WTC11 (cell line): Measurements from ENCODE around the gene ARHGEF19. TPM values are rescaled to one million over a fixed set of nuclear protein-coding genes. Genes with fewer than 3 reads are reported as not detected.

Experiments
- ATF2 ChIP-seq: sonication (generic); formaldehyde crosslinking; IDR thresholded peaks from 2 replicates; pipeline ENCODE4 v1.8.1; 2022; ENCODE audit warnings: low read depth, missing genetic modification reagents, borderline replicate concordance
- CDX4 ChIP-seq: fragments of 250-450 bp; sonication (Bioruptor Pico); IDR thresholded peaks from 2 replicates; pipeline ENCODE4 v1.9.0; 2021; ENCODE audit warnings: moderate library complexity, mild to moderate bottlenecking, inconsistent platforms, borderline replicate concordance
- E2F4 ChIP-seq: sonication (generic); formaldehyde crosslinking; IDR thresholded peaks from 2 replicates; pipeline ENCODE4 v1.8.1; 2022; ENCODE audit warnings: low read depth, mild to moderate bottlenecking, moderate library complexity, missing genetic modification reagents, borderline replicate concordance
- ELF4 ChIP-seq: sonication (generic); formaldehyde crosslinking; IDR thresholded peaks from 2 replicates; pipeline ENCODE4 v1.8.1; 2022; ENCODE audit warnings: low read depth, mild to moderate bottlenecking, moderate library complexity, missing genetic modification reagents
- ESRRA ChIP-seq: sonication (generic); formaldehyde crosslinking; IDR thresholded peaks from 2 replicates; pipeline ENCODE4 v1.8.1; 2022; ENCODE audit warnings: mild to moderate bottlenecking, missing genetic modification reagents, borderline replicate concordance
- FOXP1 ChIP-seq: sonication (generic); formaldehyde crosslinking; IDR thresholded peaks from 2 replicates; pipeline ENCODE4 v1.8.0; 2022; ENCODE audit warnings: missing genetic modification reagents, mild to moderate bottlenecking, moderate library complexity, borderline replicate concordance
- GTF2I ChIP-seq: fragments of 250-450 bp; sonication (Bioruptor Pico); conservative IDR thresholded peaks from 2 replicates; pipeline ENCODE4 v1.4.0; 2021; ENCODE audit warnings: mild to moderate bottlenecking
- HMGA2 ChIP-seq: fragments of 250-450 bp; sonication (Bioruptor Pico); IDR thresholded peaks from 2 replicates; pipeline ENCODE4 v1.4.0; 2021; ENCODE audit warnings: mild to moderate bottlenecking, moderate library complexity
- HMGXB4 ChIP-seq: sonication (generic); formaldehyde crosslinking; IDR thresholded peaks from 2 replicates; pipeline ENCODE4 v1.8.1; 2023; ENCODE audit warnings: mild to moderate bottlenecking, moderate library complexity, missing genetic modification reagents
- KAT7 ChIP-seq: sonication (generic); formaldehyde crosslinking; IDR thresholded peaks from 2 replicates; pipeline ENCODE4 v1.8.1; 2023; ENCODE audit warnings: missing genetic modification reagents, mild to moderate bottlenecking, borderline replicate concordance
- MXD4 ChIP-seq: fragments of 250-450 bp; sonication (Bioruptor Pico); IDR thresholded peaks from 2 replicates; pipeline ENCODE4 v1.8.0; 2021; ENCODE audit warnings: mild to moderate bottlenecking, moderate library complexity, borderline replicate concordance
- NFATC4 ChIP-seq: fragments of 250-450 bp; sonication (Bioruptor Pico); IDR thresholded peaks from 2 replicates; pipeline ENCODE4 v1.9.0; 2021; ENCODE audit warnings: mild to moderate bottlenecking
- NFE2L1 ChIP-seq: sonication (generic); formaldehyde crosslinking; IDR thresholded peaks from 2 replicates; pipeline ENCODE4 v1.8.1; 2023; ENCODE audit warnings: missing genetic modification reagents
- NR3C1 ChIP-seq: sonication (generic); formaldehyde crosslinking; conservative IDR thresholded peaks from 2 replicates; pipeline ENCODE4 v1.8.1; 2023; ENCODE audit warnings: low read depth, mild to moderate bottlenecking, missing genetic modification reagents
- PRRX2 ChIP-seq: fragments of 250-450 bp; sonication (Bioruptor Pico); IDR thresholded peaks from 2 replicates; pipeline ENCODE4 v1.8.0; 2021; ENCODE audit warnings: mild to moderate bottlenecking
- RELA ChIP-seq: sonication (generic); formaldehyde crosslinking; IDR thresholded peaks from 2 replicates; pipeline ENCODE4 v1.8.1; 2022; ENCODE audit warnings: missing genetic modification reagents, mild to moderate bottlenecking, borderline replicate concordance
- RORB ChIP-seq: fragments of 250-450 bp; sonication (Bioruptor Pico); IDR thresholded peaks from 2 replicates; pipeline ENCODE4 v1.9.0; 2021; ENCODE audit warnings: mild to moderate bottlenecking
- SP1 ChIP-seq: sonication (generic); formaldehyde crosslinking; conservative IDR thresholded peaks from 2 replicates; pipeline ENCODE4 v1.8.1; 2022; ENCODE audit warnings: missing genetic modification reagents
- ZNF219 ChIP-seq: sonication (generic); formaldehyde crosslinking; IDR thresholded peaks from 2 replicates; pipeline ENCODE4 v1.8.0; 2023; ENCODE audit warnings: missing genetic modification reagents, mild to moderate bottlenecking, borderline replicate concordance
- ZNF396 ChIP-seq: fragments of 250-450 bp; sonication (Bioruptor Pico); IDR thresholded peaks from 2 replicates; pipeline ENCODE4 v1.8.0; 2021; ENCODE audit warnings: mild to moderate bottlenecking, moderate library complexity, borderline replicate concordance
- ZNF512 ChIP-seq: sonication (generic); formaldehyde crosslinking; IDR thresholded peaks from 2 replicates; pipeline ENCODE4 v1.8.1; 2022; ENCODE audit warnings: missing genetic modification reagents, borderline replicate concordance
- total RNA-seq: library from RNA; stranded (reverse); gene quantifications from 3 replicates; pipeline ENCODE4 v1.2.3, GENCODE V29; 2021
- TF ChIP-seq, protein P1 (sequence below): sonication (generic); formaldehyde crosslinking; IDR thresholded peaks from 2 replicates; pipeline ENCODE4 v1.8.0; 2022; ENCODE audit warnings: mild to moderate bottlenecking, missing genetic modification reagents
- TF ChIP-seq, protein P2 (sequence below): fragments of 250-450 bp; sonication (Bioruptor Pico); IDR thresholded peaks from 2 replicates; pipeline ENCODE4 v1.9.0; 2021; ENCODE audit warnings: mild to moderate bottlenecking
- TF ChIP-seq, protein P3 (sequence below): fragments of 250-450 bp; sonication (Bioruptor Pico); conservative IDR thresholded peaks from 2 replicates; pipeline ENCODE4 v1.9.0; 2021; ENCODE audit warnings: mild to moderate bottlenecking
- TF ChIP-seq, protein P4 (sequence below): sonication (generic); formaldehyde crosslinking; conservative IDR thresholded peaks from 2 replicates; pipeline ENCODE4 v1.8.1; 2022; ENCODE audit warnings: mild to moderate bottlenecking, missing genetic modification reagents

Gene ARHGEF19
- total RNA-seq, 1 experiment from 2014 or later, result 53.1 TPM

DNA sequence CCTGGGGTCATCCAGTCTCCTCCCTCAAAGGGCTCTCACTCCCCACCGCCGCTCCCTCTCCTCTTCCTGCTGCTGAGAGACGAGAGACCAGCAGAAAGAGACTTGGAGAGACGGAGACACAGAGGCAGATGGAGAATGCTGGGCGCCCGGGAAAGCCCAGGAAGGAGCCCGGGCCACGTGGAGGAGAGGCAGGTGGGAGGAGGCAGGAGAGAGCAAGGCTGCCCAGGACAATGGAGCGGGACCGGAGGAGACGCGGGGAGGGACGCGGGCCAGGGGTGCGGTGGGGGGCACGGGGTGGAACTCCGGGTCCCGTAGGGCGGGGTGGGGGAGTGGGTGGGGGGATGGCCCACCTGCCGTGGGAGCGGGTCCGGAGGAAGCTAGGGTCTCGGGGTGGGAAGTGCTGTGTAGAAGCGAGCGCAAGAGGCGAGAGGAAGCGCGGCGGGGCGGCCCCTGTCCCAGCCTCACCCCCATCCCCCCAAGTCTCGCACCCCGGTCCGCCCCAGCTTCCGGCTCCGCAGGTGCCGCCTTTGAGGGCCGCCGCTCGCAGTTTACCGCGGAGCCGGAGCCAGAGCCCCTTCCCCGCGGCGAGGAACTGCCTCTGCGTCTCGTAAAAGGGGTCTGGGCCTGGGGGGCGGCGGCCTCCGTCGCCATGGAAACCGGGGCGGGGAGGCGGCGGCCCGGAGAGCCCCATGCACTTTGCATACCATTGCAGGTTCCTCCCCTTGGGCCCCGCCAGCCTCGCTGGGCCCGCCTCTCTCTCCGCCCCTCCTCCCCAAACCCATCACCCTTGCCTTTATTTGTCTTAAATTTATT, 44.9 kb downstream of the ARHGEF19 start (continued):
- TF ChIP-seq ZNF396 (no peak), NFE2L1 (CRISPR knock-in tag) (no peak), ESRRA (CRISPR knock-in tag) (no peak), ELF4 (CRISPR knock-in tag) (no peak), FOXP1 (CRISPR knock-in tag) (no peak), RELA (CRISPR knock-in tag) (no peak), HMGA2 (CRISPR knock-in tag) (no peak), RORB (no peak), NR3C1 (CRISPR knock-in tag) (no peak), PRRX2 (CRISPR knock-in tag) (no peak), KAT7 (CRISPR knock-in tag) (no peak), ZNF512 (CRISPR knock-in tag) (no peak), CDX4 (CRISPR knock-in tag) (no peak), GTF2I (CRISPR knock-in tag) (no peak), HMGXB4 (CRISPR knock-in tag) (0 out of 2 replicates have a peak, but pooled peaks have one; percentile 15), SP1 (peak; percentile 62; the same call in 1 of the 2 replicates), E2F4 (no peak), ATF2 (CRISPR knock-in tag) (no peak), MXD4 (no peak), NFATC4 (CRISPR knock-in tag) (no peak), ZNF219 (no peak)
- TF ChIP-seq, protein P1, sequence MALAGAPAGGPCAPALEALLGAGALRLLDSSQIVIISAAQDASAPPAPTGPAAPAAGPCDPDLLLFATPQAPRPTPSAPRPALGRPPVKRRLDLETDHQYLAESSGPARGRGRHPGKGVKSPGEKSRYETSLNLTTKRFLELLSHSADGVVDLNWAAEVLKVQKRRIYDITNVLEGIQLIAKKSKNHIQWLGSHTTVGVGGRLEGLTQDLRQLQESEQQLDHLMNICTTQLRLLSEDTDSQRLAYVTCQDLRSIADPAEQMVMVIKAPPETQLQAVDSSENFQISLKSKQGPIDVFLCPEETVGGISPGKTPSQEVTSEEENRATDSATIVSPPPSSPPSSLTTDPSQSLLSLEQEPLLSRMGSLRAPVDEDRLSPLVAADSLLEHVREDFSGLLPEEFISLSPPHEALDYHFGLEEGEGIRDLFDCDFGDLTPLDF (CRISPR knock-in tag), result no peak
- TF ChIP-seq, protein P2, sequence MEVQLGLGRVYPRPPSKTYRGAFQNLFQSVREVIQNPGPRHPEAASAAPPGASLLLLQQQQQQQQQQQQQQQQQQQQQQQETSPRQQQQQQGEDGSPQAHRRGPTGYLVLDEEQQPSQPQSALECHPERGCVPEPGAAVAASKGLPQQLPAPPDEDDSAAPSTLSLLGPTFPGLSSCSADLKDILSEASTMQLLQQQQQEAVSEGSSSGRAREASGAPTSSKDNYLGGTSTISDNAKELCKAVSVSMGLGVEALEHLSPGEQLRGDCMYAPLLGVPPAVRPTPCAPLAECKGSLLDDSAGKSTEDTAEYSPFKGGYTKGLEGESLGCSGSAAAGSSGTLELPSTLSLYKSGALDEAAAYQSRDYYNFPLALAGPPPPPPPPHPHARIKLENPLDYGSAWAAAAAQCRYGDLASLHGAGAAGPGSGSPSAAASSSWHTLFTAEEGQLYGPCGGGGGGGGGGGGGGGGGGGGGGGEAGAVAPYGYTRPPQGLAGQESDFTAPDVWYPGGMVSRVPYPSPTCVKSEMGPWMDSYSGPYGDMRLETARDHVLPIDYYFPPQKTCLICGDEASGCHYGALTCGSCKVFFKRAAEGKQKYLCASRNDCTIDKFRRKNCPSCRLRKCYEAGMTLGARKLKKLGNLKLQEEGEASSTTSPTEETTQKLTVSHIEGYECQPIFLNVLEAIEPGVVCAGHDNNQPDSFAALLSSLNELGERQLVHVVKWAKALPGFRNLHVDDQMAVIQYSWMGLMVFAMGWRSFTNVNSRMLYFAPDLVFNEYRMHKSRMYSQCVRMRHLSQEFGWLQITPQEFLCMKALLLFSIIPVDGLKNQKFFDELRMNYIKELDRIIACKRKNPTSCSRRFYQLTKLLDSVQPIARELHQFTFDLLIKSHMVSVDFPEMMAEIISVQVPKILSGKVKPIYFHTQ (CRISPR knock-in tag), result no peak
- TF ChIP-seq, protein P3, sequence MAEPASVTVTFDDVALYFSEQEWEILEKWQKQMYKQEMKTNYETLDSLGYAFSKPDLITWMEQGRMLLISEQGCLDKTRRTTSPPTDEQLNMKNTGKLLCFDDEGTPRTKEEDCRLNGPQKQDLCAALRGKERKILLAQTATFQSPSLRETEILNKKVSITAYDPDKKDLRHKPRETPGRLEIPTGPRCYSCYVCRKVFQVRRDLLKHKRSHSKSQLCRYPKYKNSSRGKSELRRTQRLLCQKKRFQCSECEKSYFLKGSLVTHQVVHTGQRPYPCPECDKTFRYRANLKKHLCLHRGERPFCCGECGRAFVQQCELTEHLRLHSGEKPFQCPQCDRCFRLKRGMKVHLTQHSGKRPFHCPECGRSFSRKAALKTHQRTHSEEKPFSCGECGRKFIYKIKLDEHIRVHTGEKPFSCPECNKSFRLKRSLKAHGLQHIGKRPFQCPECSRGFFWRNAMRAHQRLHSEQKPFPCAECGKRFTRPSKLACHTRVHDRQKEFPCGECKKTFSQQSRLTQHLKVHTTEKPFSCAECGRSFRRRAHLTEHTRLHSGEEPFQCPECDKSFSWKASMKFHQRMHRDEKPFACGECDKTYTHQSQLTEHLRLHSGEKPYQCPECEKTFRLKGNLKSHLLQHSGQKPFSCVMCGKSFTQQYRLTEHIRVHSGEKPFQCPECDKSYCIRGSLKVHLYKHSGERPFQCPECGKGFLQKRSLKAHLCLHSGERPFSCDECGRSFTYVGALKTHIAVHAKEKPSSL (CRISPR knock-in tag), result no peak
- TF ChIP-seq, protein P4, sequence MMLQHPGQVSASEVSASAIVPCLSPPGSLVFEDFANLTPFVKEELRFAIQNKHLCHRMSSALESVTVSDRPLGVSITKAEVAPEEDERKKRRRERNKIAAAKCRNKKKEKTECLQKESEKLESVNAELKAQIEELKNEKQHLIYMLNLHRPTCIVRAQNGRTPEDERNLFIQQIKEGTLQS (CRISPR knock-in tag), result no peak
